ENCODE data around the gene PTGS2. TPM values are rescaled to one million over a fixed set of nuclear protein-coding genes. Genes with fewer than 3 reads are reported as not detected.

PTGS2 gene
- total RNA-seq, 1 donor from 2014 or later: 2.4 TPM

- no peak for FAIRE-seq
- DNase-seq (ENCODE audit: low spot score in 2 of 2): no peak
Observed at GRCh38 chr1:186626356-186626932, 53.8 kb downstream of the PTGS2 start.

- DNase-seq (ENCODE audit: low spot score in 2 of 2) (no peak), FAIRE-seq (no peak)
Observed at GRCh38 chr1:186623551-186623950, 56.7 kb downstream of the PTGS2 start.

Other genes starting within 250 kb of the PTGS2 start
- gene PDC, start 219.3 kb downstream of the PTGS2 start, total RNA-seq: not detected
- 1.2 TPM for gene PLA2G4A, start 148.5 kb upstream of the PTGS2 start, total RNA-seq

Data from frontal cortex (tissue), 4 donors.